Thyroid gland (tissue), 4 donors: ENCODE data around the gene TMEM30A.

ENCODE experiments used
- CTCF ChIP-seq, 6 experiments: fragments of 200-600 bp in 3 of 6; fragments of 450-650 bp in 3 of 6; sonication (generic) in 3 of 6; IDR thresholded peaks; one replicate each; pipeline ENCODE4 v1.5.1; 2016 to 2019; ENCODE audit warnings: antibody characterized with exemption in 6 of 6, mild to moderate bottlenecking in 2 of 6, inconsistent platforms in 1 of 6, moderate library complexity in 1 of 6
- POLR2A ChIP-seq, 2 donors: fragments of 450-650 bp; IDR thresholded peaks; one replicate each; pipeline ENCODE4 v1.6.1; 2017; ENCODE audit warnings: antibody characterized with exemption in 2 of 2, mild to moderate bottlenecking in 2 of 2, moderate library complexity in 1 of 2

GRCh38 chr6:75208298-75209183 is 76.1 kb downstream of the TMEM30A start:
- TF ChIP-seq POLR2A (IDR thresholded peaks at IDR 0.05) (no peak), CTCF (IDR thresholded peaks at IDR 0.05) (peak; percentile 64 to 92 (median 80))
